ENCODE measurements around the gene ATXN10. TPM values are rescaled to one million over a fixed set of nuclear protein-coding genes. Genes with fewer than 3 reads are reported as not detected.

Gene ATXN10
- total and polyA plus RNA-seq, 2 of the 8 experiments (the other 6 are each of a cell fraction or from before 2014, with no cell fraction given), result 134 to 210 TPM

GRCh38 chr22:45814198-45814597, 142.6 kb downstream of the ATXN10 start (continued):
- TF ChIP-seq SP4 (IDR thresholded peaks at IDR 0.05; ENCODE audit: low read length), result no peak
- TF ChIP-seq CBX5 (IDR thresholded peaks at IDR 0.05; ENCODE audit: low read depth, low read length), result no peak
- no peak for TF ChIP-seq ATF2 (IDR thresholded peaks at IDR 0.05; ENCODE audit: low read length)

Data from H1 (cell line).